OCI-LY1 (cell line): ENCODE results near the gene PLEKHF1.

Source experiments
- H2AFZ ChIP-seq: fragments of 200-600 bp; sonication (generic), shearing (Covaris generic); 2 replicates; pipeline ENCODE4 v1.6.0; 2014; ENCODE audit warnings: antibody characterized with exemption, mild to moderate bottlenecking, low read length
- H3F3A ChIP-seq: fragments of 200-600 bp; sonication (generic), shearing (Covaris generic); 2 replicates; pipeline ENCODE4 v1.6.0; 2014; ENCODE audit warnings: mild to moderate bottlenecking, antibody characterized with exemption, low read length, moderate library complexity; ENCODE audit not compliant: insufficient read depth
- H3K27ac ChIP-seq: fragments of 200-600 bp; sonication (generic); 2 replicates; pipeline ENCODE4 v1.5.1; 2014; ENCODE audit warnings: low read length, mixed run types, mild to moderate bottlenecking, low read depth; ENCODE audit not compliant: poor library complexity, severe bottlenecking
- H3K27me3 ChIP-seq: fragments of 200-600 bp; sonication (generic); 2 replicates; pipeline ENCODE4 v1.6.0; 2014; ENCODE audit warnings: antibody characterized with exemption, mild to moderate bottlenecking, low read length, moderate library complexity; ENCODE audit not compliant: insufficient read depth
- H3K36me3 ChIP-seq: fragments of 200-600 bp; sonication (generic); 2 replicates; pipeline ENCODE4 v1.6.1; 2014; ENCODE audit warnings: mild to moderate bottlenecking, antibody characterized with exemption, low read length, moderate library complexity, mixed read lengths; ENCODE audit not compliant: insufficient read depth
- H3K4me1 ChIP-seq: fragments of 200-600 bp; sonication (generic); 2 replicates; pipeline ENCODE4 v1.5.1; 2014; ENCODE audit warnings: mild to moderate bottlenecking, low read length, moderate library complexity; ENCODE audit not compliant: insufficient read depth, severe bottlenecking
- H3K4me2 ChIP-seq: fragments of 200-600 bp; sonication (generic), shearing (Covaris generic); 2 replicates; pipeline ENCODE4 v1.6.1; 2014; ENCODE audit warnings: low read length
- H3K4me3 ChIP-seq: fragments of 200-600 bp; sonication (generic); 2 replicates; pipeline ENCODE4 v1.5.1; 2014; ENCODE audit warnings: low read length, low read depth, mild to moderate bottlenecking, mixed read lengths; ENCODE audit not compliant: poor library complexity, severe bottlenecking
- H3K79me2 ChIP-seq: fragments of 200-600 bp; shearing (Covaris generic); 2 replicates; pipeline ENCODE4 v1.6.1; 2016; ENCODE audit warnings: mixed run types, low read length, mixed read lengths; ENCODE audit not compliant: insufficient read depth
- H3K9ac ChIP-seq: fragments of 200-600 bp; sonication (generic), shearing (Covaris generic); 2 replicates; pipeline ENCODE4 v1.6.1; 2014; ENCODE audit warnings: mild to moderate bottlenecking, low read length, mixed read lengths
- H3K9me2 ChIP-seq: fragments of 200-600 bp; sonication (generic), shearing (Covaris generic); 2 replicates; pipeline ENCODE4 v1.6.1; 2014; ENCODE audit warnings: low read depth, mild to moderate bottlenecking, low read length, mixed read lengths
- H3K9me3 ChIP-seq: fragments of 200-600 bp; shearing (Covaris generic); 2 replicates; pipeline ENCODE4 v1.6.1; 2014; ENCODE audit warnings: low read length, mixed read lengths
- H4K20me1 ChIP-seq: fragments of 200-600 bp; sonication (generic), shearing (Covaris generic); 2 replicates; pipeline ENCODE4 v1.6.0; 2016; ENCODE audit warnings: mild to moderate bottlenecking, low read length; ENCODE audit not compliant: insufficient read depth
- CTCF ChIP-seq: fragments of 200-600 bp; sonication (generic), shearing (Covaris generic); IDR thresholded peaks from 2 replicates; pipeline ENCODE4 v1.5.1; 2017; ENCODE audit warnings: mild to moderate bottlenecking, antibody characterized with exemption, low read length, moderate library complexity, mixed read lengths
- EZH2 ChIP-seq: fragments of 200-600 bp; sonication (generic), shearing (Covaris generic); IDR thresholded peaks from 2 replicates; pipeline ENCODE4 v1.8.0; 2017; ENCODE audit warnings: borderline replicate concordance, mixed run types, mild to moderate bottlenecking, antibody characterized with exemption, low read length, moderate library complexity, mixed read lengths

The PLEKHF1 gene

GRCh38 chr19:29673451-29674371, 8.4 kb downstream of the PLEKHF1 start:
- TF ChIP-seq EZH2 (no peak), CTCF (no peak)
- H3K36me3 ChIP-seq = no peaks in the 10 kb centered on the region
- H3K9ac ChIP-seq = no peak overlapping the region
- peak overlapping the region; percentile 75 for H3K27ac ChIP-seq
- no peaks in the 10 kb centered on the region for H4K20me1 ChIP-seq
- H3K9me2 ChIP-seq = no peaks in the 10 kb centered on the region
- H2AFZ ChIP-seq = no peak overlapping the region
- no peaks in the 10 kb centered on the region for H3K27me3 ChIP-seq
- no peak overlapping the region for H3K4me3 ChIP-seq
- no peak overlapping the region; the same call in 1 of the 2 replicates for H3K4me2 ChIP-seq
- peaks cover 27% of the 10 kb centered on the region for H3K4me1 ChIP-seq
- H3K79me2 ChIP-seq = no peaks in the 10 kb centered on the region
- H3F3A ChIP-seq = no peaks in the 10 kb centered on the region
- no peaks in the 10 kb centered on the region for H3K9me3 ChIP-seq

- Histone ChIP-seq H3K4me3 (no peak overlapping the region), H4K20me1 (no peaks in the 10 kb centered on the region), H3K27ac (no peak overlapping the region), H3K36me3 (no peaks in the 10 kb centered on the region), H3K79me2 (no peaks in the 10 kb centered on the region), H2AFZ (no peak overlapping the region), H3F3A (no peaks in the 10 kb centered on the region), H3K9me2 (no peaks in the 10 kb centered on the region), H3K4me1 (peaks cover 27% of the 10 kb centered on the region), H3K9ac (no peak overlapping the region), H3K27me3 (no peaks in the 10 kb centered on the region), H3K9me3 (no peaks in the 10 kb centered on the region), H3K4me2 (no peak overlapping the region)
- no peak for TF ChIP-seq CTCF
- TF ChIP-seq EZH2 = no peak
Measured at GRCh38 chr19:29674374-29675119, 9.3 kb downstream of the PLEKHF1 start.

GRCh38 chr19:29675120-29675649, 9.9 kb downstream of the PLEKHF1 start:
- Histone ChIP-seq H3K36me3 (no peaks in the 10 kb centered on the region), H3K27ac (no peak overlapping the region), H3K79me2 (no peaks in the 10 kb centered on the region), H3K4me2 (no peak overlapping the region), H3K4me3 (no peak overlapping the region), H3K9ac (no peak overlapping the region), H2AFZ (no peak overlapping the region), H3K27me3 (no peaks in the 10 kb centered on the region), H3K9me2 (no peaks in the 10 kb centered on the region), H3F3A (no peaks in the 10 kb centered on the region), H3K9me3 (no peaks in the 10 kb centered on the region), H3K4me1 (peaks cover 28% of the 10 kb centered on the region), H4K20me1 (no peaks in the 10 kb centered on the region)
- TF ChIP-seq CTCF (no peak), EZH2 (no peak)
